Measurements from ENCODE around the gene GSG1L2.
"Not testable (repeated sequence)": the region's sequence is repeated elsewhere in the genome, so short reads cannot be mapped to it uniquely, and the experiment has no call there.

The GSG1L2 gene

GRCh38 chr17:9788601-9789000 is 33.3 kb downstream of the GSG1L2 start:
- no peak for DNase-seq

GRCh38 chr17:9784544-9784943 is 37.3 kb downstream of the GSG1L2 start:
- no peak for DNase-seq

- DNase-seq = not testable (repeated sequence)
Measured at GRCh38 chr17:9783465-9783864, 38.4 kb downstream of the GSG1L2 start.

GRCh38 chr17:9783050-9783449 is 38.8 kb downstream of the GSG1L2 start:
- no peak for DNase-seq

GRCh38 chr17:9780552-9780951 is 41.3 kb downstream of the GSG1L2 start:
- DNase-seq = no peak

- no peak for DNase-seq
Measured at GRCh38 chr17:9776911-9777310, 45.0 kb downstream of the GSG1L2 start.

GRCh38 chr17:9772658-9773057 is 49.2 kb downstream of the GSG1L2 start:
- no peak for DNase-seq

GRCh38 chr17:9771465-9771864 is 50.4 kb downstream of the GSG1L2 start:
- no peak for DNase-seq

- no peak for DNase-seq
Measured at GRCh38 chr17:9769036-9769695, 52.7 kb downstream of the GSG1L2 start.

GRCh38 chr17:9768381-9768934 is 53.4 kb downstream of the GSG1L2 start:
- peak in 1 of 2 experiments; percentile 58 for DNase-seq

GRCh38 chr17:9767432-9767991 is 54.4 kb downstream of the GSG1L2 start:
- DNase-seq = no peak

- no peak for DNase-seq
Measured at GRCh38 chr17:9766970-9767369, 54.9 kb downstream of the GSG1L2 start.

- DNase-seq = no peak
Measured at GRCh38 chr17:9765322-9765721, 56.6 kb downstream of the GSG1L2 start.

- no peak for DNase-seq
Measured at GRCh38 chr17:9763643-9764042, 58.2 kb downstream of the GSG1L2 start.

- no peak for DNase-seq
Measured at GRCh38 chr17:9760266-9760665, 61.6 kb downstream of the GSG1L2 start.

- no peak for DNase-seq
Measured at GRCh38 chr17:9755083-9755482, 66.8 kb downstream of the GSG1L2 start.

Measured in SW 1271 (cell line).